ENCODE data around the gene CDK5R2.

- TF ChIP-seq GATA2 (IDR thresholded peaks at IDR 0.05; ENCODE audit: low read depth, low read length) (no peak), GATA3 (IDR thresholded peaks at IDR 0.05; ENCODE audit: low read depth, low read length) (no peak)
These were observed 39.0 kb downstream of the CDK5R2 start for GRCh38 chr2:218998414-218999002.
